Osteocyte (in vitro differentiated cells): Measurements from ENCODE around the gene DNAJC5. TPM values are rescaled to one million over a fixed set of nuclear protein-coding genes. Genes with fewer than 3 reads are reported as not detected.
A peak's percentile ranks its signal among the peaks of the same experiment; 100 is the strongest.
"Not testable (repeated sequence)": the region's sequence is repeated elsewhere in the genome, so short reads cannot be mapped to it uniquely, and the experiment has no call there.

Experiments
- DNase-seq: peaks from one replicate; pipeline ENCODE4 v3.0.0; 2021; ENCODE audit warnings: mixed read lengths; ENCODE audit not compliant: unreplicated experiment; ENCODE audit errors: extremely low spot score
- H3K27ac Mint-ChIP-seq: one replicate; pipeline ENCODE4 v1.8.0; 2021; ENCODE audit warnings: mild to moderate bottlenecking, mixed read lengths; ENCODE audit not compliant: unreplicated experiment
- H3K27me3 Mint-ChIP-seq: one replicate; pipeline ENCODE4 v1.8.0; 2021; ENCODE audit warnings: mixed read lengths; ENCODE audit not compliant: unreplicated experiment
- H3K36me3 Mint-ChIP-seq: one replicate; pipeline ENCODE4 v1.8.0; 2021; ENCODE audit warnings: mixed read lengths; ENCODE audit not compliant: unreplicated experiment
- H3K4me1 Mint-ChIP-seq: one replicate; pipeline ENCODE4 v1.8.0; 2021; ENCODE audit warnings: mixed read lengths; ENCODE audit not compliant: unreplicated experiment
- H3K4me3 Mint-ChIP-seq: one replicate; pipeline ENCODE4 v1.8.0; 2021; ENCODE audit warnings: mild to moderate bottlenecking, moderate library complexity, mixed read lengths; ENCODE audit not compliant: unreplicated experiment
- H3K9me3 Mint-ChIP-seq: one replicate; pipeline ENCODE4 v1.8.0; 2021; ENCODE audit warnings: mixed read lengths; ENCODE audit not compliant: unreplicated experiment
- total RNA-seq: library from RNA; stranded (reverse); gene quantifications from 2 replicates; pipeline ENCODE4 v1.2.1, GENCODE V29; 2021
- TF ChIP-seq, protein P1 (sequence below): fragments of 200-600 bp; sonication (generic); IDR thresholded peaks from 2 replicates; pipeline ENCODE4 v1.5.0; 2021; ENCODE audit warnings: antibody characterized with exemption, mild to moderate bottlenecking, moderate library complexity

DNAJC5 gene
- total RNA-seq, 1 donor from 2014 or later = 41.2 TPM

DNA sequence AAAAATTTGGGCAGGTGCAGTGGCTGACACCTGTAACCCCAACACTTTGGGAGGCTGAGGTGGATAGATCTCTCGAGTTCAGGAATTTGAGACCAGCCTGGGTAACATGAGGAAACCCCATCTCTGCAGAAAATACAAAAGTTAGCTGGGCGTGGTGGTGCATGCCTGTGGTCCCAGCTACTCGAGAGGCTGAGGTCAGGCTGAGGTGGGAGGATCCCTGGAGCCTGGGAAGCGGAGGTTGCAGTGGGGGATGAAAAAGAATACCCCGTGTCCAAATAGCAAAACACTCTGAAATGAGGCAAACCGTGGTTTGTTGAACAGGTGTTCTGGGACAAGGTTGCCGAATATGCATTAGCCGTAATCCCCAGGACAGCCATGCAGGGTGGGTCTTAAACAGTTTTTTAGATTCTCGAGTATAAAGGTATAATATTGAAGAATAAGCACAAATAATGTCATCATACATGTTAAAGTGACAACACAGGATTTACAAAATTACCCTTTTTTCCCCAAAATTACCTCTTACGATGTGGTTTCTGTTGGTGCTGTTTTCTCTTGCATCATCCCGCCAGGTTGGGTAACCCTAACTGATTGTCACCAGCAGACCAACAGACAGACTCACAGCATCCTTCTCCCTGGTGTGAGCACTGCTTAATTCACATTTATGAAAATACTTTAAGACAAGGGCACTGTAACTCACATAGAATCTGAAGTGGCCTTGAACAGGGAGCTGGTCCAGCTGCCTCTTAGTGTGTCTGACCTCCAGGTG lies 9.1 kb downstream of the DNAJC5 start:
- Mint-ChIP-seq H3K4me1 (no peaks in the 10 kb centered on the region), H3K4me3 (no peak overlapping the region), H3K9me3 (no peaks in the 10 kb centered on the region), H3K27ac (no peak overlapping the region), H3K36me3 (peaks cover 2% of the 10 kb centered on the region), H3K27me3 (no peaks in the 10 kb centered on the region)
- TF ChIP-seq, protein P1, sequence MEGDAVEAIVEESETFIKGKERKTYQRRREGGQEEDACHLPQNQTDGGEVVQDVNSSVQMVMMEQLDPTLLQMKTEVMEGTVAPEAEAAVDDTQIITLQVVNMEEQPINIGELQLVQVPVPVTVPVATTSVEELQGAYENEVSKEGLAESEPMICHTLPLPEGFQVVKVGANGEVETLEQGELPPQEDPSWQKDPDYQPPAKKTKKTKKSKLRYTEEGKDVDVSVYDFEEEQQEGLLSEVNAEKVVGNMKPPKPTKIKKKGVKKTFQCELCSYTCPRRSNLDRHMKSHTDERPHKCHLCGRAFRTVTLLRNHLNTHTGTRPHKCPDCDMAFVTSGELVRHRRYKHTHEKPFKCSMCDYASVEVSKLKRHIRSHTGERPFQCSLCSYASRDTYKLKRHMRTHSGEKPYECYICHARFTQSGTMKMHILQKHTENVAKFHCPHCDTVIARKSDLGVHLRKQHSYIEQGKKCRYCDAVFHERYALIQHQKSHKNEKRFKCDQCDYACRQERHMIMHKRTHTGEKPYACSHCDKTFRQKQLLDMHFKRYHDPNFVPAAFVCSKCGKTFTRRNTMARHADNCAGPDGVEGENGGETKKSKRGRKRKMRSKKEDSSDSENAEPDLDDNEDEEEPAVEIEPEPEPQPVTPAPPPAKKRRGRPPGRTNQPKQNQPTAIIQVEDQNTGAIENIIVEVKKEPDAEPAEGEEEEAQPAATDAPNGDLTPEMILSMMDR = no peak
- no peak for DNase-seq

DNA sequence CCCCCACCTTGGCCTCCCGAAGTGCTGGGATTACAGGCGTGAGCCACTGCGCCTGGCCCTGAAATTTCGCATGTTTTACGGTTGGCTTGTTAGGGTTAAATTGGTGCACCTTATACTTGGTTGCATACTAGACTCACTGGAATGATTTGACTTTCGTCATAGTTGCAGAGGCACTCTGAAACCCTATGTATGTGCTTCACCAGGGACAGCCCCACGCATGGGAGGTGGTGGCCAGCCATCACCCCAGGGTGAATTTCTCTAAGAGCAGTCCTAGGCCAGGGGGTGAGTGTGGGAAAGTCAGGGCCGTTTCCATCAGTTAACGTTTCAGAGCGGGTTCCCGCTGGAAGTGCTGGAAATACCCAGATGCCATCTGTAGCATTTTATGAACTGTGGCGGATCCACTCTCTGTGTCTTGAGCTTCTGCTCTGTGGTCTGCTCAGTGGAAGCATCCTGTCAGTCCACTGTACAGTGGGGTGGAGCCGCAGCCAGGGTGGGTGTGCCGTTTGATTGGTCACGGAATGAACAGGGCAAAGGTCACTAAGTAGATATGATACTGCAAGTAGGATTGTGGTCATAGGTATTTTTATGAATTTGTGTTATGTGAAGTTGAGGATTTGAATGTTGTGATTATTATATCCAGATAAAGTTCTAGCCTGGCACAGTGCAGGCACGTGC lies 13.2 kb downstream of the DNAJC5 start:
- no peak for DNase-seq
- Mint-ChIP-seq H3K9me3 (no peaks in the 10 kb centered on the region), H3K36me3 (peaks cover 2% of the 10 kb centered on the region), H3K4me3 (no peak overlapping the region), H3K27ac (no peak overlapping the region), H3K4me1 (peaks cover 19% of the 10 kb centered on the region), H3K27me3 (no peaks in the 10 kb centered on the region)
- TF ChIP-seq, protein P1 = no peak

DNA sequence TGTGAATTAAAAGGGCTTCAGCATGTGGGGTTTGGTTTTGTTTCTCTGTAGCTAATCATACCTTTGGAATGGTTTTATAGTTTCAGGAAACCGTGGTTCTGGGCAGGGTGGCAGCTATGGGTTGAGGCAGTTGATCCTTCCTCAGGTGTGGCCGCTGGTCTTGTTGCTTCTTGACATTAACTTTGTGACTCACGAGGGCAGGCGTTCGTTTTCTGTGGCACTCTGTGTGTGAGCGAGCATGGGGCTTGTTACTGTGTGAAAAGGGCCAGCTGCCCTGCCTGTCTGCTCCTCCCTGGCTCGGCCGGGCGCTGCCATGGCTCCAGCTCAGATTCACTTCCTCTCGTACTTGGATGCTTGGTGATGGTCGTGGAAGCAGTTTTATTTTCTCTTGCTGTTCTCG lies 16.2 kb downstream of the DNAJC5 start:
- H3K27me3 Mint-ChIP-seq = no peaks in the 10 kb centered on the region
- H3K4me3 Mint-ChIP-seq = no peak overlapping the region
- TF ChIP-seq, protein P1 = no peak
- H3K36me3 Mint-ChIP-seq = peaks cover 2% of the 10 kb centered on the region
- H3K27ac Mint-ChIP-seq = peak overlapping the region; percentile 52
- no peak for DNase-seq
- H3K4me1 Mint-ChIP-seq = peaks cover 22% of the 10 kb centered on the region
- no peaks in the 10 kb centered on the region for H3K9me3 Mint-ChIP-seq

- Mint-ChIP-seq H3K4me3 (no peak overlapping the region), H3K36me3 (peaks cover 11% of the 10 kb centered on the region), H3K9me3 (no peaks in the 10 kb centered on the region), H3K27ac (no peak overlapping the region), H3K27me3 (no peaks in the 10 kb centered on the region), H3K4me1 (peaks cover 22% of the 10 kb centered on the region)
- no peak for DNase-seq
- TF ChIP-seq, protein P1 = no peak
These were observed 18.8 kb downstream of the DNAJC5 start for GRCh38 chr20:63913768-63914167.

- TF ChIP-seq, protein P1 = no peak
- Mint-ChIP-seq H3K4me3 (no peak overlapping the region), H3K36me3 (peaks cover 15% of the 10 kb centered on the region), H3K27ac (no peak overlapping the region), H3K27me3 (no peaks in the 10 kb centered on the region), H3K9me3 (no peaks in the 10 kb centered on the region), H3K4me1 (peaks cover 16% of the 10 kb centered on the region)
- DNase-seq = no peak
These were observed 20.5 kb downstream of the DNAJC5 start for GRCh38 chr20:63915471-63915870.

- H3K9me3 Mint-ChIP-seq, DNase-seq, H3K27ac Mint-ChIP-seq, H3K27me3 Mint-ChIP-seq, H3K4me3 Mint-ChIP-seq, H3K4me1 Mint-ChIP-seq: not testable (repeated sequence)
- peaks cover 15% of the 10 kb centered on the region for H3K36me3 Mint-ChIP-seq
These were observed 21.5 kb downstream of the DNAJC5 start for GRCh38 chr20:63916371-63916939.
